GM18505 (cell line): ENCODE measurements around the gene CSN2.
A peak's percentile ranks its signal among the peaks of the same experiment; 100 is the strongest.
"Not testable (repeated sequence)": the region's sequence is repeated elsewhere in the genome, so short reads cannot be mapped to it uniquely, and the experiment has no call there.

Source experiments
- ATAC-seq: cut with Tn5 transposase; IDR thresholded peaks from one replicate; pipeline ENCODE4 v1.9.1; 2021; ENCODE audit not compliant: unreplicated experiment
- POLR2A ChIP-seq: IDR thresholded peaks from 4 replicates; pipeline ENCODE4 v1.6.1; 2011; ENCODE audit warnings: borderline replicate concordance; ENCODE audit not compliant: insufficient read depth, insufficient read length; ENCODE audit errors: extremely low read depth

The CSN2 gene

GRCh38 chr4:69951602-69952001 is 13.9 kb downstream of the CSN2 start:
- no peak for ATAC-seq
- no peak for TF ChIP-seq POLR2A

DNA sequence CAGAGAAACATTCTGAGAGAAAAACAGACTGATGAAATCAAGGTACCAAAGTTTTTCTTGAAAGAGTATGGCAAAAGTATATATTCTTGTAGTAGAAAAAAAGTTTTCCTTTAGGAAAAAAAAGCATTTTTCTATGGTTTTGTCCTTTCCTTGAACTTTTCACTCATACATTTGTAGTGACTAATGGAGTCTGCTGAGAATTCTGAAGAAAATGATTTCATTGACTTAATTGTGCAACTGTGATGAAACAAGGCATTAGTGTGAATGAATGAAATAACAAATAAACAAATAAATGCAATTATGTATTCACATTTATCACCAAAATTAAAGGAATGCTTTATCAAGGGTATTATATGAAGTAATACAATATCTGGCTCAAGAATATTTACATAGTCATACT is 29.0 kb downstream of the CSN2 start:
- no peak for TF ChIP-seq POLR2A
- no peak for ATAC-seq

GRCh38 chr4:69934150-69934549 is 31.4 kb downstream of the CSN2 start:
- TF ChIP-seq POLR2A = no peak
- ATAC-seq = no peak

GRCh38 chr4:69930768-69931167 is 34.8 kb downstream of the CSN2 start, which contains the start of gene CSN1S1:
Gene CSN1S1 (plus strand): TSS chr4:69931068. CDS start chr4:69932556, 1,488 bp downstream.
- no peak for ATAC-seq
- no peak for TF ChIP-seq POLR2A

GRCh38 chr4:69923782-69924410 is 41.6 kb downstream of the CSN2 start:
- ATAC-seq = not testable (repeated sequence)

- no peak for ATAC-seq
- TF ChIP-seq POLR2A = no peak
These were observed 44.7 kb downstream of the CSN2 start for GRCh38 chr4:69920874-69921273.

- no peak for TF ChIP-seq POLR2A
- peak; percentile 83 for ATAC-seq
These were observed 55.3 kb downstream of the CSN2 start for GRCh38 chr4:69910016-69910782.

- peak; percentile 63 for ATAC-seq
- no peak for TF ChIP-seq POLR2A
These were observed 56.3 kb downstream of the CSN2 start for GRCh38 chr4:69909195-69909594.

- TF ChIP-seq POLR2A = no peak
- no peak for ATAC-seq
These were observed 58.4 kb downstream of the CSN2 start for GRCh38 chr4:69907151-69907550.
